ENCODE data around the gene BCL2L2. TPM values are rescaled to one million over a fixed set of nuclear protein-coding genes. Genes with fewer than 3 reads are reported as not detected.
"Not testable (repeated sequence)": the region's sequence is repeated elsewhere in the genome, so short reads cannot be mapped to it uniquely, and the experiment has no call there.

BCL2L2 gene
- total and polyA plus RNA-seq, 2 donors (not counting 1 experiment from before 2014, with no cell fraction given), result 5.4 to 17.8 TPM

GRCh38 chr14:23259426-23259825 lies 47.2 kb upstream of the BCL2L2 start:
- H3K27me3 ChIP-seq (replicated peaks in 1 of 4; ENCODE audit: control extremely low read depth in 1 of 4, control insufficient read depth in 3 of 4, insufficient read depth in 4 of 4, low read length in 3 of 4), result peaks cover 0 to 14% (median 4%) of the 10 kb centered on the region in 4 experiments
- no peak overlapping the region for H3K4me3 Mint-ChIP-seq
- no peak overlapping the region for H3K4me3 ChIP-seq (ENCODE audit: control extremely low read depth in 1 of 5, extremely low read depth in 1 of 5, insufficient read depth in 1 of 5, low read depth in 2 of 5, low read length in 4 of 5)
- no peak for TF ChIP-seq CTCF (IDR thresholded peaks at IDR 0.05)
- no peak for TF ChIP-seq EZH2 (IDR thresholded peaks at IDR 0.05; ENCODE audit: borderline replicate concordance, insufficient read depth, low read depth, low read length, poor library complexity, severe bottlenecking)
- no peak for DNase-seq
- H3K9me3 ChIP-seq (ENCODE audit: control extremely low read depth in 1 of 3, control insufficient read depth in 2 of 3, insufficient read depth in 1 of 3, low read length in 2 of 3), result no peaks in the 10 kb centered on the region
- ChIA-PET POLR2A (no interaction called here), CTCF (interaction anchor here (1.2 to 1.5 kb wide), 2 partner anchors 18 to 121 kb away, joined by 6 to 8 read pairs; no protein-coding TSS in a partner anchor)
- no peaks in the 10 kb centered on the region for H3K79me2 ChIP-seq (ENCODE audit: control insufficient read depth, insufficient read depth, low read length)
- no peak overlapping the region for H2AFZ ChIP-seq (ENCODE audit: insufficient read depth, low read depth, low read length, poor library complexity, severe bottlenecking)
- intact Hi-C loops (cut with micrococcal nuclease), result no loop called here
- H3K27ac Mint-ChIP-seq, result no peak overlapping the region
- no peak overlapping the region for H3K27ac ChIP-seq (ENCODE audit: low read length in 2 of 2)
- no peak overlapping the region for H3K4me2 ChIP-seq (replicated peaks; ENCODE audit: low read depth, low read length, poor library complexity, severe bottlenecking)
- H3K9me3 Mint-ChIP-seq (ENCODE audit: insufficient read depth), result no peaks in the 10 kb centered on the region
- H3K4me1 Mint-ChIP-seq, result no peaks in the 10 kb centered on the region
- peaks cover 46% of the 10 kb centered on the region for H3K27me3 Mint-ChIP-seq
- no peaks in the 10 kb centered on the region for H3K36me3 ChIP-seq (replicated peaks in 1 of 2; ENCODE audit: control extremely low read depth in 1 of 2, control insufficient read depth in 1 of 2, extremely low read depth in 1 of 2, insufficient read depth in 2 of 2, low read length in 1 of 2)
- H3K9ac ChIP-seq (ENCODE audit: low read length), result no peak overlapping the region
- ATAC-seq (ENCODE audit: low read depth), result no peak
- H4K20me1 ChIP-seq (ENCODE audit: control insufficient read depth, insufficient read depth, low read length, poor library complexity, severe bottlenecking), result no peaks in the 10 kb centered on the region
- H3K4me1 ChIP-seq (ENCODE audit: control insufficient read depth in 2 of 2, insufficient read depth in 2 of 2, low read length in 2 of 2), result no peaks in the 10 kb centered on the region

- intact Hi-C loops (cut with micrococcal nuclease); H3K4me1 ChIP-seq (ENCODE audit: control insufficient read depth in 2 of 2, insufficient read depth in 2 of 2, low read length in 2 of 2); H3K27ac Mint-ChIP-seq; H3K36me3 ChIP-seq (replicated peaks in 1 of 2; ENCODE audit: control extremely low read depth in 1 of 2, control insufficient read depth in 1 of 2, extremely low read depth in 1 of 2, insufficient read depth in 2 of 2, low read length in 1 of 2); POLR2A ChIA-PET; H4K20me1 ChIP-seq (ENCODE audit: control insufficient read depth, insufficient read depth, low read length, poor library complexity, severe bottlenecking); H3K9ac ChIP-seq (ENCODE audit: low read length); H3K27ac ChIP-seq (ENCODE audit: low read length in 2 of 2); H3K79me2 ChIP-seq (ENCODE audit: control insufficient read depth, insufficient read depth, low read length); H3K4me3 Mint-ChIP-seq; ATAC-seq (ENCODE audit: low read depth); H3K9me3 Mint-ChIP-seq (ENCODE audit: insufficient read depth); H3K4me2 ChIP-seq (replicated peaks; ENCODE audit: low read depth, low read length, poor library complexity, severe bottlenecking); H3K9me3 ChIP-seq (ENCODE audit: control extremely low read depth in 1 of 3, control insufficient read depth in 2 of 3, insufficient read depth in 1 of 3, low read length in 2 of 3); H3K4me3 ChIP-seq (ENCODE audit: control extremely low read depth in 1 of 5, extremely low read depth in 1 of 5, insufficient read depth in 1 of 5, low read depth in 2 of 5, low read length in 4 of 5); DNase-seq; H2AFZ ChIP-seq (ENCODE audit: insufficient read depth, low read depth, low read length, poor library complexity, severe bottlenecking); H3K4me1 Mint-ChIP-seq: not testable (repeated sequence)
- 63% methylated on average over 6 of the region's 8 CpGs for WGBS (ENCODE audit: insufficient coverage)
- peaks cover 47% of the 10 kb centered on the region for H3K27me3 Mint-ChIP-seq
- H3K27me3 ChIP-seq (replicated peaks in 1 of 4; ENCODE audit: control extremely low read depth in 1 of 4, control insufficient read depth in 3 of 4, insufficient read depth in 4 of 4, low read length in 3 of 4), result peaks cover 0 to 14% (median 4%) of the 10 kb centered on the region in 4 experiments
- CTCF ChIA-PET, result interaction anchor here (0.9 to 1.5 kb wide), 2 partner anchors 119 to 140 kb away, joined by 3 to 6 read pairs; no protein-coding TSS in a partner anchor
Observed at GRCh38 chr14:23260849-23261248, 45.8 kb upstream of the BCL2L2 start.

Data from B cell (primary cell).